Measurements from ENCODE around the gene TXNDC2.
A peak's percentile ranks its signal among the peaks of the same experiment; 100 is the strongest.
"Not testable (repeated sequence)": the region's sequence is repeated elsewhere in the genome, so short reads cannot be mapped to it uniquely, and the experiment has no call there.

The TXNDC2 gene

GRCh38 chr18:9887992-9888391, 2.2 kb downstream of the TXNDC2 start:
- no peak for DNase-seq

GRCh38 chr18:9890196-9890595, 4.4 kb downstream of the TXNDC2 start:
- DNase-seq: no peak

- no peak for DNase-seq
Measured at GRCh38 chr18:9890957-9891356, 5.2 kb downstream of the TXNDC2 start.

GRCh38 chr18:9891515-9891914, 5.7 kb downstream of the TXNDC2 start:
- DNase-seq: not testable (repeated sequence)

- no peak for DNase-seq
Measured at GRCh38 chr18:9894454-9895068, 8.8 kb downstream of the TXNDC2 start.

GRCh38 chr18:9897129-9897528, 11.4 kb downstream of the TXNDC2 start:
- no peak for DNase-seq

- DNase-seq: not testable (repeated sequence)
Measured at GRCh38 chr18:9897787-9898291, 12.1 kb downstream of the TXNDC2 start.

GRCh38 chr18:9898792-9899549, 13.2 kb downstream of the TXNDC2 start:
- no peak for DNase-seq

GRCh38 chr18:9899550-9899930, 13.8 kb downstream of the TXNDC2 start:
- DNase-seq: not testable (repeated sequence)

- no peak for DNase-seq
Measured at GRCh38 chr18:9900699-9901098, 14.9 kb downstream of the TXNDC2 start.

- no peak for DNase-seq
Measured at GRCh38 chr18:9901377-9901776, 15.6 kb downstream of the TXNDC2 start.

GRCh38 chr18:9902264-9902663, 16.5 kb downstream of the TXNDC2 start:
- DNase-seq: not testable (repeated sequence)

GRCh38 chr18:9902832-9903231, 17.1 kb downstream of the TXNDC2 start:
- DNase-seq: no peak

- no peak for DNase-seq
Measured at GRCh38 chr18:9905401-9905922, 19.7 kb downstream of the TXNDC2 start.

- DNase-seq: no peak
Measured at GRCh38 chr18:9906481-9906880, 20.7 kb downstream of the TXNDC2 start.

- no peak for DNase-seq
Measured at GRCh38 chr18:9907867-9908266, 22.1 kb downstream of the TXNDC2 start.

- DNase-seq: no peak
Measured at GRCh38 chr18:9910071-9910470, 24.3 kb downstream of the TXNDC2 start.

GRCh38 chr18:9910661-9911060, 24.9 kb downstream of the TXNDC2 start:
- DNase-seq: no peak

- no peak for DNase-seq
Measured at GRCh38 chr18:9911226-9911625, 25.5 kb downstream of the TXNDC2 start.

GRCh38 chr18:9912285-9912684, 26.5 kb downstream of the TXNDC2 start:
- not testable (repeated sequence) for DNase-seq

GRCh38 chr18:9913151-9913525, 27.4 kb downstream of the TXNDC2 start:
- no peak for DNase-seq

- peak; percentile 94 for DNase-seq
Measured at GRCh38 chr18:9913526-9914333, 28.0 kb downstream of the TXNDC2 start, which contains the start of gene VAPA. Gene VAPA (plus strand): TSS chr18:9914016. CDS start chr18:9914257, 241 bp downstream.

GRCh38 chr18:9914334-9914583, 28.5 kb downstream of the TXNDC2 start:
- no peak for DNase-seq
